Keratinocyte (primary cell): ENCODE measurements around the gene OTOS. TPM values are rescaled to one million over a fixed set of nuclear protein-coding genes. Genes with fewer than 3 reads are reported as not detected.

Experiments
- DNase-seq: peaks from one replicate; pipeline ENCODE4 v3.0.0-alpha.2; 2011; ENCODE audit warnings: low read depth, missing footprints, low spot score
- FAIRE-seq: peaks from 2 replicates; lab custom pipeline; 2011; peaks lifted over from hg19 to GRCh38; lab: Jason Lieb, UNC
- H2AFZ ChIP-seq: 2 replicates; pipeline ENCODE4 v1.6.0; 2012; ENCODE audit warnings: low read length, control low read depth, inconsistent platforms; ENCODE audit not compliant: control insufficient read depth
- H3K27ac ChIP-seq: 2 replicates; pipeline ENCODE4 v1.5.1; 2011; ENCODE audit warnings: low read length; ENCODE audit not compliant: control insufficient read depth, insufficient read depth
- H3K27me3 ChIP-seq: 3 replicates; pipeline ENCODE4 v1.6.0; 2011; ENCODE audit warnings: low read length; ENCODE audit not compliant: control insufficient read depth, insufficient read depth; ENCODE audit errors: extremely low read depth
- H3K36me3 ChIP-seq, 2 experiments: 2 replicates in 1 of 2; 3 replicates in 1 of 2; pipeline ENCODE4 v1.5.1; 2011; ENCODE audit warnings: low read length in 2 of 2, mild to moderate bottlenecking in 1 of 2; ENCODE audit not compliant: control insufficient read depth in 2 of 2, insufficient read depth in 2 of 2; ENCODE audit errors: extremely low read depth in 1 of 2
- H3K4me1 ChIP-seq: 3 replicates; pipeline ENCODE4 v1.5.1; 2011; ENCODE audit warnings: low read length; ENCODE audit not compliant: control insufficient read depth, insufficient read depth; ENCODE audit errors: extremely low read depth
- H3K4me2 ChIP-seq: 3 replicates; pipeline ENCODE4 v1.6.0; 2011; ENCODE audit warnings: low read depth, low read length; ENCODE audit not compliant: control insufficient read depth, insufficient read depth; ENCODE audit errors: extremely low read depth
- H3K4me3 ChIP-seq, 3 experiments: fragments of 200-600 bp in 1 of 3; sonication (generic) in 1 of 3; 2 replicates in 2 of 3; 3 replicates in 1 of 3; pipeline ENCODE4 v1.5.1; 2011 to 2016; ENCODE audit warnings: low read length in 3 of 3, mild to moderate bottlenecking in 3 of 3, control low read depth in 2 of 3, inconsistent platforms in 1 of 3, low read depth in 1 of 3, mixed read lengths in 1 of 3, mixed run types in 1 of 3, moderate library complexity in 1 of 3; ENCODE audit not compliant: control insufficient read depth in 2 of 3, insufficient read depth in 2 of 3; ENCODE audit errors: extremely low read depth in 1 of 3
- H3K79me2 ChIP-seq: 2 replicates; pipeline ENCODE4 v1.6.0; 2012; ENCODE audit warnings: low read length; ENCODE audit not compliant: control insufficient read depth, insufficient read depth
- H3K9ac ChIP-seq: 3 replicates; pipeline ENCODE4 v1.6.0; 2011; ENCODE audit warnings: low read length; ENCODE audit not compliant: control insufficient read depth, insufficient read depth; ENCODE audit errors: extremely low read depth
- H3K9me1 ChIP-seq: 3 replicates; pipeline ENCODE4 v1.6.0; 2011; ENCODE audit warnings: low read length; ENCODE audit not compliant: control insufficient read depth, insufficient read depth; ENCODE audit errors: extremely low read depth
- H3K9me3 ChIP-seq: 2 replicates; pipeline ENCODE4 v1.5.1; 2012; ENCODE audit warnings: low read depth, low read length; ENCODE audit not compliant: control insufficient read depth
- H4K20me1 ChIP-seq: 3 replicates; pipeline ENCODE4 v1.6.0; 2011; ENCODE audit warnings: low read length; ENCODE audit not compliant: control insufficient read depth, insufficient read depth; ENCODE audit errors: extremely low read depth
- EZH2 ChIP-seq: IDR thresholded peaks from one replicate; pipeline ENCODE4 v1.6.1; 2012; ENCODE audit warnings: inconsistent platforms, mild to moderate bottlenecking, low read length, moderate library complexity
- dilution Hi-C: fragments of 300-500 bp; cut with MboI; formaldehyde crosslinking; loops from one replicate; pipeline ENCODE4 v1.7.0; 2020; ENCODE audit warnings: low sequenced_read_pairs; ENCODE audit not compliant: extremely low pct_ligation_motif_present
- polyA plus RNA-seq, 5 experiments: library from polyadenylated mRNA; depleted of rRNA in 3 of 5; stranded (reverse) in 3 of 5; stranded (forward) in 1 of 5; unstranded in 1 of 5; fragments of >200 nt; gene quantifications; 1 replicate in 1 of 5; 2 replicates in 3 of 5; 3 replicates in 1 of 5; pipeline versions ENCODE4 v1.2.1 to v1.2.3, GENCODE V29; 2011 to 2012; ENCODE audit warnings: missing spikeins in 2 of 5, low read depth in 1 of 5, low replicate concordance in 1 of 5
- TF ChIP-seq, protein P1 (sequence below), 3 experiments: IDR thresholded peaks in 1 of 3; conservative IDR thresholded peaks in 1 of 3; optimal IDR thresholded peaks in 1 of 3; 2 replicates in 2 of 3; 3 replicates in 1 of 3; pipeline versions ENCODE3 to v1.5.1; 2011; ENCODE audit warnings: low read length in 3 of 3, mild to moderate bottlenecking in 3 of 3, moderate library complexity in 2 of 3, control low read depth in 1 of 3, inconsistent platforms in 1 of 3; ENCODE audit not compliant: insufficient read depth in 2 of 3; ENCODE audit errors: extremely low read depth in 1 of 3

The OTOS gene
- polyA plus RNA-seq, 1 donor (not counting 4 experiments of a cell fraction or from before 2014, with no cell fraction given), result not detected

- peaks cover 17% of the 10 kb centered on the region for H3K27me3 ChIP-seq
- no peaks in the 10 kb centered on the region for H3K79me2 ChIP-seq
- H3K9me3 ChIP-seq, result no peaks in the 10 kb centered on the region
- H3K9ac ChIP-seq, result no peak overlapping the region
- FAIRE-seq (no peak), DNase-seq (no peak)
- no peaks in the 10 kb centered on the region for H3K36me3 ChIP-seq
- dilution Hi-C loops, result no loop called here
- H3K27ac ChIP-seq, result no peak overlapping the region
- TF ChIP-seq, protein P1, sequence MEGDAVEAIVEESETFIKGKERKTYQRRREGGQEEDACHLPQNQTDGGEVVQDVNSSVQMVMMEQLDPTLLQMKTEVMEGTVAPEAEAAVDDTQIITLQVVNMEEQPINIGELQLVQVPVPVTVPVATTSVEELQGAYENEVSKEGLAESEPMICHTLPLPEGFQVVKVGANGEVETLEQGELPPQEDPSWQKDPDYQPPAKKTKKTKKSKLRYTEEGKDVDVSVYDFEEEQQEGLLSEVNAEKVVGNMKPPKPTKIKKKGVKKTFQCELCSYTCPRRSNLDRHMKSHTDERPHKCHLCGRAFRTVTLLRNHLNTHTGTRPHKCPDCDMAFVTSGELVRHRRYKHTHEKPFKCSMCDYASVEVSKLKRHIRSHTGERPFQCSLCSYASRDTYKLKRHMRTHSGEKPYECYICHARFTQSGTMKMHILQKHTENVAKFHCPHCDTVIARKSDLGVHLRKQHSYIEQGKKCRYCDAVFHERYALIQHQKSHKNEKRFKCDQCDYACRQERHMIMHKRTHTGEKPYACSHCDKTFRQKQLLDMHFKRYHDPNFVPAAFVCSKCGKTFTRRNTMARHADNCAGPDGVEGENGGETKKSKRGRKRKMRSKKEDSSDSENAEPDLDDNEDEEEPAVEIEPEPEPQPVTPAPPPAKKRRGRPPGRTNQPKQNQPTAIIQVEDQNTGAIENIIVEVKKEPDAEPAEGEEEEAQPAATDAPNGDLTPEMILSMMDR (optimal IDR thresholded peaks at IDR 0.05 in 1 of 3, IDR thresholded peaks at IDR 0.05 in 1 of 3, conservative IDR thresholded peaks at IDR 0.05 in 1 of 3; ENCODE audit: extremely low read depth in 1 of 3, insufficient read depth in 2 of 3, low read length in 3 of 3), result no peak
- no peak for TF ChIP-seq EZH2
- H3K4me3 ChIP-seq, result no peak overlapping the region
- no peaks in the 10 kb centered on the region for H3K9me1 ChIP-seq
- H4K20me1 ChIP-seq, result no peaks in the 10 kb centered on the region
- H3K4me1 ChIP-seq, result no peaks in the 10 kb centered on the region
- H2AFZ ChIP-seq, result no peak overlapping the region
- H3K4me2 ChIP-seq, result no peak overlapping the region
These were observed 30.4 kb upstream of the OTOS start for GRCh38 chr2:240170883-240171282.

DNA sequence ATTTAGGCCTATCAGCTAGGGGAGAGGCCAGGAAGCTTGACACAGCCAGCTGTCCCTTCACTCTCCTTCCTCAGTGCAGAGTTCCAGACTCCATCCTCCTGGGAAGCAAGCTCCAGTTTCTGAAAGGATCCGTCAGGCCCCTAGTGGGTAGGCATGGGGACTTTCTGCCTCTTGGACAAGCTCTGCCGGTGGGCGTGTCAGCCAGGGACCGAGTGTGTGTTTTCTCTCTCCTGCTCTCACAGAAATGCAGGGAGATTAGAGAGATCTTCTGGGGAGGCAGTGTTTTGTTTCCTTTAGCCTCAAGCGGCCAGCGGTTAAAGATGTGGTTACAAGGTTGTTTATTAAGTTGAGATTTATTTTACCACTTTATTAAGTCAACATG is 29.9 kb upstream of the OTOS start:
- Histone ChIP-seq H3K27me3 (peaks cover 19% of the 10 kb centered on the region), H3K9me3 (no peaks in the 10 kb centered on the region), H3K79me2 (no peaks in the 10 kb centered on the region), H3K4me2 (no peak overlapping the region), H2AFZ (no peak overlapping the region), H3K4me3 (no peak overlapping the region), H3K9ac (no peak overlapping the region), H3K27ac (no peak overlapping the region), H3K9me1 (no peaks in the 10 kb centered on the region), H3K4me1 (no peaks in the 10 kb centered on the region), H3K36me3 (no peaks in the 10 kb centered on the region), H4K20me1 (no peaks in the 10 kb centered on the region)
- DNase-seq (no peak), FAIRE-seq (no peak)
- TF ChIP-seq, protein P1 (optimal IDR thresholded peaks at IDR 0.05 in 1 of 3, IDR thresholded peaks at IDR 0.05 in 1 of 3, conservative IDR thresholded peaks at IDR 0.05 in 1 of 3; ENCODE audit: extremely low read depth in 1 of 3, insufficient read depth in 2 of 3, low read length in 3 of 3), result no peak
- dilution Hi-C loops, result no loop called here
